ENCODE measurements around the gene PAX6.

PAX6 gene

DNA sequence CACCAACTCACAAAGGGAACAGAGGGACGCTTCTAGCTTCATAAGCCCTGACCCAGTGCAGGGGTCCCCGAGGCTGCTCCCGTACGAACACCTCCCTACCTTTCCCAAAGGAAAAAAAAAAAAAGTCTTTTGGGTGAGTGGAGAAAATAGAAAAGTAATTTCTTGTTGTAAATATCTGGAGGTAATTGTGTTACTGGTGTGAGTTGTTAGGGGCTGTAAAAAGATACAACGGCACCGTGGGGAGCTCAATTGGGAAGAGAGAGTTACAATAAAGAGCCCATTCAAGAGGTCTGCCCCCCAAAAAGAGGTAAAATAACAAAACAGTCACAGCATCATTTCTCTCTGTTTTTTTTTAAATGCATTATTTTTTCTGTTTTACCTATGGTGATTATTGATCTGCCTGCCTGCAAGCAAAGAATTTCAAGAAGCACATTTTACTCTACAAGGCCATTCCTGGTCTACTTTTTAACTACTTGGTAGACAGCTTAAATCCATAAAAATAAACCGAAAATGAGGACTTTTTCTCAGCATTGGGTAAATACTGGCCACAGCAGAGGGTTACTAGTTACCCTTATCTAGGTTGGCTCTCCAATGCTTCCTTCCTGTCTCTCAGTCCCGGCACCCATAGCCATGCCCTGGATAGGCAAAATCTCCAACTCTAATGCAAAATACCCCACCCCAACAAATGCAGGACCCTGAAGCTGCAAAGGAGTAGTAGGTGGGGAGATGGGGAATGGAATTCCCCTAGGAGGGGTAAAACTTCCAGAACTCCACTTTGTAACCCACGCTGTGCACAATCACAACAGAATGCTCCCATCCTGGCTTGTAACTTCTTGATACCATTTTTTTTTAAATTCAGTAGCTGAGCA is 3.1 kb downstream of the PAX6 start:
- DNase-seq (ENCODE audit: low read depth) = no peak

DNA sequence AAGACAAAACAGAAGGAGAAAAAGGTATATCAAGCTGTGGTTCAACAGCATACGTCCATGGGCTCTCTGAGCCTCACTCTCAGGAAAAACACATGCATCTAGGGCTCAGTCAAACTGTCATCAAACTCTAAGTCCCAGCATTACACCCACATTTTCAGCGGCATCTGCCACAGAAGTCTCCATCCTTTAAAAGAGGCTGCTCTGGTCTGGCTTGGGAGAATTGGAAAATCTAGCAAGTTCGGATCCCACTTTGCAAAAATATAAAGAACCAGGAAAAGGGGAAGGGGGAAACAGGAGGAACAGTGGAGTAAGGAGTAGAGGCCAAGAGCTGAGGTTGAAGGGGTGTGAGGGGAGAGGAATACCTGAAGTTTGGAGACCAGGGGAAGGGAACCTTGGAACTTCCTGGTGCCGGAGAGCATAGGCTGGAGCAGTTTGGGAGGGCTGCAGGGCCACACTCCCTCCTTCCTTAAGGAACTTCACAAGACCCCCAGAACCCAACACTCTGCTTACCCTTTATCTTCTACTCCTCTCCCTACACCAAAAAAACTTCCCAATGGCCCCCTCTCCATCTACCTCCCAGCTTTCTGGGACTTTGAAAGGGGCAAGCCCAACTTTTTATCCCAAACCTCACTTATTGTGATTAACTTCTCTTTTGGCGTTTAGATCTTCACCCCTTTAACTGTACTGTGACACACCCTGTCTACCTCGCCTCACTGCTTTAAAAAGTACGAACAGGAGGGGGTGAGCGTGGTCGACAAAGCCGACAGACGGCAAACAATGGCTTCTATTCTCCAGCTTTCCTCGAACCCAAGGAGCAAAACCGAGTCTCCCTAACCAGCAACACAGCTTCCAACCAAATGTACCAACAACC is 4.0 kb downstream of the PAX6 start:
- DNase-seq (ENCODE audit: low read depth) = no peak

DNA sequence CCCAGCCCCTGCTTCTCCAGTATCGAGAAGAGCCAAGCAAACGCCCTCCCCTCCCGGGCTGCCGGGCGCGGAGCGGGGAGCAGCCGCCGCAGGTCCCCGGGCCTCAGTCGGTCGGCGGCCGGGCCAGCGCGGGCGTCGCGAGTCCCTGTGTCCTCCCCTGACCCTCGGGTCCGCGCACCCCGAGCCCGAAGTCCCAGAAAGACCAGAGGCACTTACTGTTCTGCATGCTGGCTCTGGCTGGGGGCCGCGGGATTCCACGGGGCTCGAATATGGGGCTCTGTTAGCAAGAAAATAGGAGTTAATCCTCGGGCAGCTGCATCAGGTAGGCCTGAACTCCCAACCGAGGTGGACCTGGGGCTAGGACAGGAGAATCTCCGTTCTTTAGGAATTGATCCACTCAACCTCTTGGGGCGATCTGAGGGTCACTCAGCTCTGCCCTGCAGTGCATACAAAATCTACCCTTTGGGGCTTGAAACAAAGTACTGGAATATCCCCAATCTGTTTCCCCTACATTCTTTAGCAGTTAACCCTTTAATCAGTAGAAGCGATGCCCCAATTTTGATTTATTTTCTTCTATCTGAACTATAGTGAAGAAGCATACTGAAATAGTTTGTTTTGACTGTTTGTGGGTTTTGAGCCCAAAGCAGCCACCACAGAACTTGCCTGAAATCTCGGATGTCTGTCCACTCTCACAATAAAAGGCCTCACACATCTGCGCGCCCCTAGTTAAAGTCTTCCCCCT is 4.8 kb downstream of the PAX6 start:
- no peak for DNase-seq (ENCODE audit: low read depth)

DNA sequence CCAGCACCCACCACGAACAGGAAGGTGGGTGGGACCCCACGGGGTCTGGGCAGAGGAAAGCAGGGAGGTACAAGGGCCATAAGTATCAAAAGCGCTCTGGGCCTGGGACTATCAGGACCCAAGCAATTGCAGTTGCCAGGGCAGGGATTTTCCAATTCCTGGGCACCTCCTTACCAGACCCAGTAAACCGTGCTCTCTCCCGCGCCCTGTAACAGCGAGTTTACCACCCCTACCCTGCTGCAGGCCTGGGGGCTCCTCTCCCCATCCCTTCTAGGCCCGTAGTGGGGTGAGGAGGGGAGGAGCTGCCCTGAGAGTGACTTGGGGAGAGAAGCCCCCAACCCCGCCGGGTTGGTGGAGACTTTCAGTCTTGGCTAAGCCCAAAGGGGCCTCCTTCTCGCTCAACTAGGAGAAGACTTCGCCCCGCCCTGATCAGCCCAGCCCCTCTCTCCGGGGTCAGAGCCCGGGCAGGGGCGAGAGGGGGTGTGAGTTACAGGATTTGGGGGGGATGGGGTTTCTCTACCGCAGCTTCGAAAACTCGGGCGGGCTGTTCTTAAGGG is 5.4 kb downstream of the PAX6 start:
- DNase-seq (ENCODE audit: low read depth) = no peak

DNA sequence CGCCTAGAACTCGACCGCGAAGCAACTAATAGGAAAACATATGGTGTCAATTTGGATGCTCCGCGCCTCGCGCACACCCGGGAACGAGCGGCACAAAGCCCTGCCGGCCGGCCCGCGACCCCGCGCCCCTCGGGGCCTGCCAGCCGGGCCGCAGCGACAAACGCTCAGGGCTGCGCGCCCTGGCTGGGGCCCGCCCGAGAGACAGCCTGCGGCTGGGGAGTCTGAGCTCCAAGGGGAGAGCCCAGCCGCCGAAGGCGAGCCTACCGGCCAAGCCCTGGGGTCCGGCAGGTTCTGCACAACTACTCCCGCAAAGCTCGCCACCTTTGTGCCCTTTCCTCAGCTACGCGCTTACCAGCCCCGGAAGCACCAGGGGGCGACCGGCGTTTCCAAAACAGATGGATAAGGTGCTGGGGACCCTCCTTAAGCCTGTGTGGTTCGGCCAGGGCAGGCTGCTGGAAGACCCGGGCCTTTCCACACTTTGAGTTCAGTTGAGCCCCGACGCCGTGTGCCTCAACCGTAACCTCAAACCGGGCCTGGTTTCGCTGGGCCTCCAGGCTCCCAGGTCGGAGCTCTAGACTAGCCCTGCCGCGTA is 6.0 kb downstream of the PAX6 start:
- DNase-seq (ENCODE audit: low read depth) = no peak

DNA sequence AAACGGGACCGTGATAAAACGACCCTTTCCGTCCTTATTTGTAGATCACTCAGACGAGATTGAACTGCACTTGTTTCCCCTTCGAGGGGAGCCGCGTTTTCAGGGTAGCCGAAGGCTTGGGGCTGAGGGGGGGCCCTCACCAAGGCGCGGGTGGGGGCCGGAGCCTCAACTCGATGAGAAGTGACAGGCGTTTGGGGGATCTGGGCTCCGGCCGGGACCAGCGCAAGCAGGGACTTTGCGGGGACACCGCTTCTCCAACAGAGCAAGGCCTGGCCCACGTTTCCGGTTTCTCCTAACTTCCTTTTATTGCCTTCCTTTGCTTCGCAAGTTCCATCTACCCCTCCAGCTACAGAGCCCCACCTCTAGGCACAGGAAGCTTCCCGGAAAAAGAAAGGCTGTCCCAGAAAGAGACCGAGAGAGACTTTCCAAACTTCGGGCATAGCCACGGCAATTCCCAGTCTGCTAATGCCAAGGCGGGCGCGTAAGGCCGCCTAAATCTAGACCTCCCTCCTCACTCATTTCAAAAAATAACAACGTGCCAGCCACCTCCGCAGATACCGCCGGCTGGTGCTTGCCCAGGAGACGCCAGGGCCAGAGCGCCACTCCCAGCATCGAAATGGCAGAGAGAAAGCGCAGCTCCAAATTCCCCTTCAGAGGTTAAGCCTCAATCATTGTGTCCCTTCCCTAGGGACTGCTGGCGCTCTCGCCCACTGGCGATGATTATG is 6.6 kb downstream of the PAX6 start:
- DNase-seq (ENCODE audit: low read depth) = no peak

DNA sequence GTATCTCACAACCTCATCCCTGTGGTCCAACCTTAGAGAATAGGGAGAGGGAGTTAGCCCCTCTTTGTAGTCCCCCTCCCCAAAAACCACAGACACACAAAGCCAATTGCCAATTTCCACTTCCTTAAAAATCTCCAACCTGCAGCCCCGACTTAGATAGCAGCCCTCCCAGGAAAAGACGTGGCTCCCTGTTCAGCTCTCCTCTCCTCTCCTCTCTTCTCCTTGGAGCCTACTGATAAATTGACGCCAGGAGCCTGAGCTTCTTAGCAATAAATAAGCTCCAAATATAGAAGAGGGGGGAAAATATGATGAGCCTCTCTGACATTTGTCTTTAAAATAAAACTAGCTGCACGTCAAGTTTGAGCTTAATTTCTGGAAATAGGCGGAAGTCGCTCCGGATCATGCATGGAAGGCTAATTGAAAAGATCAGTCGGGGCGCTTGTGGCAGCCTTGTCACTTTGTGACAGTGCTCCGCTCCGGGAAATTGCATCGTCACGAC is 7.3 kb downstream of the PAX6 start:
- no peak for DNase-seq (ENCODE audit: low read depth)

DNA sequence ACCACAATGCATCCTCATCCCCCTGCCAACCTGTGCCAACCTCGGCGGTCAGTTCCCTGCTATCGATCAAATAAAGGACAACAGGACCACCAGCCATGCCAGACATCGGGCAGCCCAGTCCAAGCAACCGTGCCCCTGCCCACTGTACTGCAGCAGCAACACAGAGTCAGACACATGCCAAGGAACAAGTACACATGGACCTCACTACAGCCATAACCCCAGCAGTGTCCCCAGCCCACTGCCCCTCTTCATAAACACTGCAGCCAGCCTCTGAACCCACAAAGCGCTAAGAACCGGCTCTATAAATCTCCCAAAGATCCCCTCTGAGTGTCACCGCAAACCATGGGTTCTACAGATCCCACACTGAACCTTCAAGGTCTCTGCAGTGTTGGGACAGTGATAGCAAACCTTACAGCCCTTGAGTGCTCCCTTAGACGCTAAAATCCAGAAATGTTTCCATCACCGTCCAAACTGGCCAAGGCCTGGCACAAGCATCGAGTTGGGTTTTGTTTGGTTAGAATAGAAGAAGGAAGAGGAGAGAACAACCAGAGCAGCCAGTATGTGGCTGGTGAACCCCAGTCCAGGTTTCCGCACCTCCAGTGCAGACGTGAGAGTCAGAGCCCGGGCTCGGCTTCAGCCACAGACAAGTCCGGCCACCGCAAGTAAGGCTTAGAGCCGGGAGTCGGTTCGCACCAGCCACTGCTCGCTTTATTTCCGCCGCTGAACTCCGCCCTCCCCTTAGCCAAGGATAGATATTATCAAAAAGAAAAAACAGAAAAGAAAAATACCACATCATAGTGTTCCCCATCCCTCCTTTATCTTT is 7.9 kb downstream of the PAX6 start:
- no peak for DNase-seq (ENCODE audit: low read depth)

DNA sequence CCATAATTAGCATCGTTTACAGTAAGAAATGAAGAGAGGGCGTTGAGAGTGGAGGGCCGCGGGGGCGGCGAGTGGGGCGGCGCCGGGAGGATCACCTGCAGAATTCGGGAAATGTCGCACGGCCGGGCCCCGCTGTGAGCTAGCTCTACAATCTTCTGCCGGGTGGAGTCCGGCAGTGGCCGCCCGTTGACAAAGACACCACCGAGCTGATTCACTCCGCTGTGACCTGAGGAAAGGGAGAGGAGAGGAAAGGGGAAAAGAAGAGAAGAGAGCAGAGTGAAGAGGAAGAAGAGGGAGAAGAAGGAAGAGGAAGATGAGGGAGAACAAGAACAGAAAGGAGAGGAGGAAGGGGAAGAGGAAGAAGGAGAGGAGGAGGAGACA is 8.5 kb downstream of the PAX6 start:
- DNase-seq (ENCODE audit: low read depth) = no peak

DNA sequence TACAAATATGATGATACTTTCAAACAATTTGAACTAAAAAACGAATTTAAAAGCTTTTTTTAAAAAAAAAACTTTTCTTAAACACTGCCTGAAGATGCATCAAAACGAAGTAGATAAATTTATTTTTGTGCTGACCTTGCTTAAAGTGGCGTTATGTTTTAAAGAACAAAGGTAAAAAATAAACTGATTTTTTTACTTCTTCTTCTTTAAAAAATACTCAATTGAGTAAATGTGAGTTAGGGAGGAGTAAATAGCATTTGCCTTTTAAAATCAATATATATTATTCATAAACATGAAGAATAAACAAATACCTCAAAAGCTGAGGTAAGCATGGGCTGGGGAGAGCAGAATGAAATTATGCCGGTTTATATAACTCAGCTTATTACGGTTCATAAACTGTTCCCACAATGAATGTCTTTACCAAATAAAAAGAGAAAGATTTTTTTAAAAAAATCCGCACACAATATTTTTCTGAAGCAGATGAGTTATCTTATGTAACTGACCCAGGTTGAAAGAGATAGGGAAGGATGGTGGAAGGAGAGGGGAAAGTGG is 9.0 kb downstream of the PAX6 start:
- DNase-seq (ENCODE audit: low read depth) = no peak

DNA sequence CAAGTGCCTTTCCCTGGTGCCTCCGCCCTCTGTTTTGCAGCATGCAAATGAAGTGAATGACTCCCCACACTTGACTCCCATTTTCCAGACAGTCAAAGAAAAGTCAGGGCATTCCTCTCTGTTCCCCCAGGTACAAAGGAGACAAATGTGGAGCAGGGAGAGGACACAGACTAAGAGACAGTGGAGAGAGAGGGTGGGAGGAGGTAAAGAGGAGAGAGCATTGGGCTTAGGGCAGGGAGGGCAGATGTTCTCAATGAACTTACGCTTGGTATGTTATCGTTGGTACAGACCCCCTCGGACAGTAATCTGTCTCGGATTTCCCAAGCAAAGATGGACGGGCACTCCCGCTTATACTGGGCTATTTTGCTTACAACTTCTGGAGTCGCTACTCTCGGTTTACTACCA is 9.8 kb downstream of the PAX6 start:
- no peak for DNase-seq (ENCODE audit: low read depth)

DNA sequence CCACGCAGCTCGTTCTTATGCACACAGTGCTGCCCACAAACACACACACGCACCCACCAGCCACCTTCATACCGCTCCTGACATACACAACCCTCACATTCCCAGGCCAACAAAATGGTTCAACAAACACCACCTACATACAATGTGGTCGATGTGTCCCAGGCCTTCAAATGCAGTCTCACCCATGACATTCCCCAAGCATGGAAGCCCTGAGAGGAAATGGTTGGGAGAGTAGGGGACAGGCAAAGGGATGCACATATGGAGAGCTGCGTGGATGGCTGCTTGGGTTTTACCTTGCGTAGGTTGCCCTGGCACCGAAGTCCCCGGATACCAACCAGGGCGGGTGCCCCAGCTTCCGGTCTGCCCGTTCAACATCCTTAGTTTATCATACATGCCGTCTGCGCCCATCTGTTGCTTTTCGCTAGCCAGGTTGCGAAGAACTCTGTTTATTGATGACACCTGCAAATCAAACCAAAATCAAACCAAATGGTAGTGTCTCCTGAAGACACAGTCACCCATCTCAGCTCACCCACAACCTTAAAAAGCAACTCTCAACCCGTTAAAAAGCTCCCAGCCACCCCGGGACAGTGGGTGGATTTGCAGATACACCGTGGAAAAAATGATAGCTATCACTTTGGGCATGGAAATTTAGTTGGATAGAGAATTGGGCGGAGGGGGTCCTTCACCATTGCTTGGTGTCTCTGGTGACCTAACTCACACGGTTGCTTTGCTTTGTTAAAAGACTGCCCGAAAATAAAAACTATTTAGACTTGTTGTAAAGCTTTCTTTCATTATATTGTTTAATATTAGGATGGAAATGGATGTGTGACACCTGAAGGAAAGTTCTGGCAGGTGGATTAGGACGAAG is 10.5 kb downstream of the PAX6 start:
- no peak for DNase-seq (ENCODE audit: low read depth)

DNA sequence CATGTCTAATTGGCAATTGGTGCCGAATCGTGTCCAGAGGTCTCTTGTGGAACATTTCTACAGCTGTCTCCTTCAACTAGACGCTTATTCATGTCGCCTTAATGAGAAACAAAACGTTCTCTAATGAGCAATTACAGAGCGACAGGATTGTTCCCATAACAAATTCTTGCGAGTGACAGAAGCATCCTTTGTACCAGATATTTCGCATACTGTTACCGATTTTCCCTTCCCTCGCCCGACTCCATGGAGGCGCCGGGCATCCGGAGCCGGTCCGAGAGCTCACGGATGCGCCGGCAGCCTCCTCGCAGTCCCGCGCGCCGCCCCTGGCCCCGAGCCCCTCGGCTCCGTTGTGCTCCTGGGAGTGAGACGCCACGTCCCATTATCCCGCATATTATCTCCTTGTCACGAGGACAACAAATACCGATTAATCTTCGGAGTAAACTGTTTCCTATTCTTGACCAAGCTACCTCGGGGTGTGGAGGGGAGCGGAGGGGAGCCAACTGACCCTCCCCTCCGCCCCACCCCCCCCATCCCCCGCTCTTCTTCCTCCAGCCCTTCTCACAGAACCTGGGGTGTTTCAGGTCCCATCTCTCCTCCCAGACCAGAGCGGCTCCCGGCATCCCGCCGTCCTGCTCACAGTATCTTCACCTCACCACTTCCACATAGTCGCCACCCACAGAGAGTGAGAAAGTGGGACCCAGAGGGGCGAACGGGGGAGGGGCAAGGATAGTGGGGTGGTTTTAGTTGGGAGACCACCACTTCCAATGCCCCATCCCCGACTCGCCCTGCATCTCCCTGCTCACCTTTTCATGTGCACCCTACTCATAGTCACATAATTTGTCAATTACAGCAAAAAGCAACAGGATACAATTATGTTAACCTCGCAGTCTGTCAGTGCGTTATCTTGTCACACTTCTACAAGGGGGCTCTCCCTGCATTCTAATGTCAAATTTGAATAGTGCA is 11.4 kb downstream of the PAX6 start:
- no peak for DNase-seq (ENCODE audit: low read depth)

DNA sequence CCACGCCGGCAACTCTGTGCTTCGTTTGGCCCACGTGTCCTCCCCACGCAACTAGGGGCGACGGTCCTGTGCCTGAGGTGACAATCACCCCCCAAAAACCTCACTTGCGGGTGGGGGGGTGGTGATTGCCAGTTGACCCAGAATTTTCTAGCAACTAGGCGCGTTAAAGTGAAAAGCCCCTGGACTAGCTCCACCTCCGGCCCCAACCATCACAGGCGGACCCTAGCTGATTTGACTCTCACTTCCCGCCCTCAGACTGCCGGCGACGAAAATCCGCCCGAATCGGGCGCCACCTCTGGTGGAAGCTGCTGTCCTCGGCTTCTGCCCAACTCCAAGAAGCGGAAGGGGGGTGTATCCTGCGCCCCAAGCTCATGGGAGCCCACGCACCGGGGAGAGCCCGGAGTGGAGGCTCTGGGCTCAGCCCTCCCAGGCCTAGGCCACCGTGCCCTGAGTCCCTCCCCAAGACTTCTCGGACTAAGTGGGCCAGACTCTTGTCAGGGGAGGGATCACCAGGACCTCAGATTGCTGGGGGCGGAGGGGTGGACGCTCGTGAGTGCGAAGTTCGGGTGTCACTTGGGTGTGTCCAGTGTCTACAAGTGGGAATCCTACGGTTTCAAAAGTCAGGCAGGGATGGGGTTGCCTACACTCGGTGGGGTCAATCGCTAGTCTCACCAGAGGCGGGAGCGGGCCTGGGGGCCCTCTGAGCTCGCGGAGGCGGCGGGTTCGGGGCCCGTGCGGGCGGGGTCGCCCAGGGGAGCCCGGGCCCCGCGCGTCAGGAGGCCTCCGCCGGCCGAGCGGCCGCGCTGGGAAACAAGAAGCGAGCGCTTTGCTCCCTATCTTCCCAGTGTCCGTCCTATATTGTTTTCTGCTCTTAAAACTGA is 12.3 kb downstream of the PAX6 start:
- no peak for DNase-seq (ENCODE audit: low read depth)

DNA sequence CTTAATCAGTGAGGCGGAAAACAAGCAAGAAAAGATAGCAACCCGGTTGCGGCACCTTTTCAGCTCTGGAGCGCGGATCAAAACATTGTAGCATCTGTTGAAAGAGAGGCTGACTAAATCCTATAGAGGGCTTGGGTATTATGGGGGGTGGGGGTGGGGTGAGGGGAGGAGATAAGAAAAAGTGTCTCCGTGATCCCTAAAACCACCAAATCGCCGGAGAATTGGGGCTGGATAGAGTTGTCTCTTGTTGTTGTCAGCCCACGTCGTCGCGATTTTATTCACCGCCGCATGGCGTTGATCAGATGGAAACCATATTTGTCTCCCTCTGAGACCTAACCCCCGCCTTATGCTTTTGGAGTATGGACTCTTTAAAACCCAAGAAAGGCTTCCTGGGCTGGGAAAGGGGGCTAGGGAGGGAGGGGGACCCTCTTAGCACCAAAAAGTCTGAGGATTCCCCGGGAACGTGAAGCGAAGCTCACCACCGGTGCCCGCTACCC is 13.0 kb downstream of the PAX6 start:
- no peak for DNase-seq (ENCODE audit: low read depth)

All from activated T-helper 9 cell treated with anti-CD3 and anti-CD28 coated beads, Interleukin-2, amount 50 U/mL, for 16 hours (primary cell).